ENCODE results near the gene EEF1E1.

The EEF1E1 gene

DNA sequence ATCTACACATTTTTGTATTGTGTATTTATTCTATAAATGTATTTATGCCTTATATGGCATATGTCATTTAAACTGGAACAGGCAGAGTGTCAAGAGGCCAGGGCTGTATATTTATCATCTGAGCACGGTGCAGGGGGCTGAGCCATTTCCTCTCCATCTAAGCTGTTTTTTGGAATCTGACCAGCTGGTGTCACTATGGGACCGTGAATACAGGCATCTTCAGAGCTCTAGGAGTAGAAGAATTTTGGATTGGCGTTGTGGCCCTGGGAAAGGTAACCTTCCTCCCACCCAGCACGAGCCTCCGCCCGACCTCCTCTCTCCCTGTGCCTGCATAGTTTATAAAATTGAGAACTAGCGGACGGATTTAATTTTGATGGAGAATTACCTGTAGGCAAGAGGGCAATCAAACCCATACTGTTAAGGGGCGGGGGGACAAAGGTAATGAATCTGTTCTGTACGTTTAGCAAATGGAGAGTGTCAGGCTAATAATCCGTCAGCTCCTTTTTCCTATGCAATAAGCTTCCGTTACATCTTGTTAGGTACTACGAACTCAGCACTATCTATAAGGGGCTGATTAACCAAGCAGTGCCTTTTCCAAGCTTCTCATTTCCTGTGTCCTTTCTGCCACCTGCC lies 29.0 kb upstream of the EEF1E1 start:
- no peak overlapping the region for H3K4me3 ChIP-seq (ENCODE audit: low read length)
- TF ChIP-seq CTCF (IDR thresholded peaks at IDR 0.05; ENCODE audit: insufficient read depth, low read depth, low read length, missing control alignments): peak; percentile 65
- peak; percentile 68 for DNase-seq (ENCODE audit: low read depth)

GRCh38 chr6:8130399-8130798 lies 28.1 kb upstream of the EEF1E1 start:
- DNase-seq (ENCODE audit: low read depth): no peak
- no peak overlapping the region for H3K4me3 ChIP-seq (ENCODE audit: low read length)
- TF ChIP-seq CTCF (IDR thresholded peaks at IDR 0.05; ENCODE audit: insufficient read depth, low read depth, low read length, missing control alignments): no peak

- H3K4me3 ChIP-seq (ENCODE audit: low read length): no peak overlapping the region
- TF ChIP-seq CTCF (IDR thresholded peaks at IDR 0.05; ENCODE audit: insufficient read depth, low read depth, low read length, missing control alignments): no peak
- no peak for DNase-seq (ENCODE audit: low read depth)
These were observed 20.9 kb upstream of the EEF1E1 start for GRCh38 chr6:8123236-8123635.

GRCh38 chr6:8114956-8115355 lies 12.6 kb upstream of the EEF1E1 start:
- no peak for TF ChIP-seq CTCF (IDR thresholded peaks at IDR 0.05; ENCODE audit: insufficient read depth, low read depth, low read length, missing control alignments)
- no peak for DNase-seq (ENCODE audit: low read depth)
- no peak overlapping the region for H3K4me3 ChIP-seq (ENCODE audit: low read length)

- no peak for TF ChIP-seq CTCF (IDR thresholded peaks at IDR 0.05; ENCODE audit: insufficient read depth, low read depth, low read length, missing control alignments)
- no peak for DNase-seq (ENCODE audit: low read depth)
- H3K4me3 ChIP-seq (ENCODE audit: low read length): no peak overlapping the region
These were observed 10.8 kb upstream of the EEF1E1 start for GRCh38 chr6:8113131-8113654.

GRCh38 chr6:8110725-8111124 lies 8.4 kb upstream of the EEF1E1 start:
- no peak overlapping the region for H3K4me3 ChIP-seq (ENCODE audit: low read length)
- no peak for TF ChIP-seq CTCF (IDR thresholded peaks at IDR 0.05; ENCODE audit: insufficient read depth, low read depth, low read length, missing control alignments)
- no peak for DNase-seq (ENCODE audit: low read depth)

- no peak for DNase-seq (ENCODE audit: low read depth)
- TF ChIP-seq CTCF (IDR thresholded peaks at IDR 0.05; ENCODE audit: insufficient read depth, low read depth, low read length, missing control alignments): no peak
- H3K4me3 ChIP-seq (ENCODE audit: low read length): no peak overlapping the region
These were observed 7.9 kb upstream of the EEF1E1 start for GRCh38 chr6:8110117-8110721.

Measured in epithelial cell of esophagus (primary cell).